Measurements from ENCODE around the gene TOMT. TPM values are rescaled to one million over a fixed set of nuclear protein-coding genes. Genes with fewer than 3 reads are reported as not detected.
A peak's percentile ranks its signal among the peaks of the same experiment; 100 is the strongest.

TOMT gene
- total RNA-seq, 1 donor from 2014 or later, result not detected

- peaks cover 28% of the 10 kb centered on the region for H3K4me1 Mint-ChIP-seq (ENCODE audit: unreplicated experiment)
- peaks cover 4% of the 10 kb centered on the region for H3K36me3 Mint-ChIP-seq (ENCODE audit: unreplicated experiment)
- H3K27me3 Mint-ChIP-seq (ENCODE audit: unreplicated experiment), result no peaks in the 10 kb centered on the region
- peak overlapping the region; percentile 99 for H3K27ac Mint-ChIP-seq (ENCODE audit: unreplicated experiment)
- DNase-seq (ENCODE audit: extremely low spot score, unreplicated experiment), result no peak
- H3K4me3 Mint-ChIP-seq (ENCODE audit: unreplicated experiment), result peak overlapping the region; percentile 88
- H3K9me3 Mint-ChIP-seq (ENCODE audit: unreplicated experiment), result no peaks in the 10 kb centered on the region
- no peak for TF ChIP-seq CTCF (IDR thresholded peaks at IDR 0.05)
Measured at GRCh38 chr11:72081184-72081644, 24.5 kb upstream of the TOMT start.

GRCh38 chr11:72081821-72082453 is 23.8 kb upstream of the TOMT start:
- H3K27me3 Mint-ChIP-seq (ENCODE audit: unreplicated experiment), result no peaks in the 10 kb centered on the region
- no peak for TF ChIP-seq CTCF (IDR thresholded peaks at IDR 0.05)
- peaks cover 4% of the 10 kb centered on the region for H3K36me3 Mint-ChIP-seq (ENCODE audit: unreplicated experiment)

GRCh38 chr11:72083414-72083813 is 22.3 kb upstream of the TOMT start:
- no peak for DNase-seq (ENCODE audit: extremely low spot score, unreplicated experiment)
- Mint-ChIP-seq H3K36me3 (ENCODE audit: unreplicated experiment) (peaks cover 7% of the 10 kb centered on the region), H3K4me3 (ENCODE audit: unreplicated experiment) (no peak overlapping the region), H3K4me1 (ENCODE audit: unreplicated experiment) (peaks cover 25% of the 10 kb centered on the region), H3K9me3 (ENCODE audit: unreplicated experiment) (no peaks in the 10 kb centered on the region), H3K27ac (ENCODE audit: unreplicated experiment) (no peak overlapping the region), H3K27me3 (ENCODE audit: unreplicated experiment) (no peaks in the 10 kb centered on the region)
- TF ChIP-seq CTCF (IDR thresholded peaks at IDR 0.05), result no peak

More at GRCh38 chr11:72081821-72082453, 23.8 kb upstream of the TOMT start:
- peaks cover 28% of the 10 kb centered on the region for H3K4me1 Mint-ChIP-seq (ENCODE audit: unreplicated experiment)
- H3K27ac Mint-ChIP-seq (ENCODE audit: unreplicated experiment), result peak overlapping the region; percentile 99
- no peak for DNase-seq (ENCODE audit: extremely low spot score, unreplicated experiment)
- no peaks in the 10 kb centered on the region for H3K9me3 Mint-ChIP-seq (ENCODE audit: unreplicated experiment)
- peak overlapping the region; percentile 88 for H3K4me3 Mint-ChIP-seq (ENCODE audit: unreplicated experiment)

- peaks cover 18% of the 10 kb centered on the region for H3K4me1 Mint-ChIP-seq (ENCODE audit: unreplicated experiment)
- TF ChIP-seq CTCF (IDR thresholded peaks at IDR 0.05), result no peak
- H3K9me3 Mint-ChIP-seq (ENCODE audit: unreplicated experiment), result no peaks in the 10 kb centered on the region
- DNase-seq (ENCODE audit: extremely low spot score, unreplicated experiment), result no peak
- H3K4me3 Mint-ChIP-seq (ENCODE audit: unreplicated experiment), result no peak overlapping the region
- H3K36me3 Mint-ChIP-seq (ENCODE audit: unreplicated experiment), result peaks cover 7% of the 10 kb centered on the region
- H3K27me3 Mint-ChIP-seq (ENCODE audit: unreplicated experiment), result no peaks in the 10 kb centered on the region
- no peak overlapping the region for H3K27ac Mint-ChIP-seq (ENCODE audit: unreplicated experiment)
Measured at GRCh38 chr11:72084076-72084475, 21.6 kb upstream of the TOMT start.

GRCh38 chr11:72084965-72085364 is 20.8 kb upstream of the TOMT start:
- no peak overlapping the region for H3K27ac Mint-ChIP-seq (ENCODE audit: unreplicated experiment)
- peaks cover 14% of the 10 kb centered on the region for H3K4me1 Mint-ChIP-seq (ENCODE audit: unreplicated experiment)
- no peaks in the 10 kb centered on the region for H3K9me3 Mint-ChIP-seq (ENCODE audit: unreplicated experiment)
- no peak for DNase-seq (ENCODE audit: extremely low spot score, unreplicated experiment)
- no peaks in the 10 kb centered on the region for H3K27me3 Mint-ChIP-seq (ENCODE audit: unreplicated experiment)
- TF ChIP-seq CTCF (IDR thresholded peaks at IDR 0.05), result no peak
- peaks cover 7% of the 10 kb centered on the region for H3K36me3 Mint-ChIP-seq (ENCODE audit: unreplicated experiment)
- no peak overlapping the region for H3K4me3 Mint-ChIP-seq (ENCODE audit: unreplicated experiment)

Data from osteocyte (in vitro differentiated cells).